Keratinocyte (primary cell): ENCODE measurements around the gene BMP7. TPM values are rescaled to one million over a fixed set of nuclear protein-coding genes. Genes with fewer than 3 reads are reported as not detected.
A peak's percentile ranks its signal among the peaks of the same experiment; 100 is the strongest.

Source experiments
- DNase-seq: peaks from one replicate; pipeline ENCODE4 v3.0.0-alpha.2; 2011; ENCODE audit warnings: low read depth, missing footprints, low spot score
- FAIRE-seq: peaks from 2 replicates; lab custom pipeline; 2011; peaks lifted over from hg19 to GRCh38; lab: Jason Lieb, UNC
- H2AFZ ChIP-seq: 2 replicates; pipeline ENCODE4 v1.6.0; 2012; ENCODE audit warnings: low read length, control low read depth, inconsistent platforms; ENCODE audit not compliant: control insufficient read depth
- H3K27ac ChIP-seq: 2 replicates; pipeline ENCODE4 v1.5.1; 2011; ENCODE audit warnings: low read length; ENCODE audit not compliant: control insufficient read depth, insufficient read depth
- H3K27me3 ChIP-seq: 3 replicates; pipeline ENCODE4 v1.6.0; 2011; ENCODE audit warnings: low read length; ENCODE audit not compliant: control insufficient read depth, insufficient read depth; ENCODE audit errors: extremely low read depth
- H3K36me3 ChIP-seq, 2 experiments: 2 replicates in 1 of 2; 3 replicates in 1 of 2; pipeline ENCODE4 v1.5.1; 2011; ENCODE audit warnings: low read length in 2 of 2, mild to moderate bottlenecking in 1 of 2; ENCODE audit not compliant: control insufficient read depth in 2 of 2, insufficient read depth in 2 of 2; ENCODE audit errors: extremely low read depth in 1 of 2
- H3K4me1 ChIP-seq: 3 replicates; pipeline ENCODE4 v1.5.1; 2011; ENCODE audit warnings: low read length; ENCODE audit not compliant: control insufficient read depth, insufficient read depth; ENCODE audit errors: extremely low read depth
- H3K4me2 ChIP-seq: 3 replicates; pipeline ENCODE4 v1.6.0; 2011; ENCODE audit warnings: low read depth, low read length; ENCODE audit not compliant: control insufficient read depth, insufficient read depth; ENCODE audit errors: extremely low read depth
- H3K4me3 ChIP-seq, 3 experiments: fragments of 200-600 bp in 1 of 3; sonication (generic) in 1 of 3; 2 replicates in 2 of 3; 3 replicates in 1 of 3; pipeline ENCODE4 v1.5.1; 2011 to 2016; ENCODE audit warnings: low read length in 3 of 3, mild to moderate bottlenecking in 3 of 3, control low read depth in 2 of 3, inconsistent platforms in 1 of 3, low read depth in 1 of 3, mixed read lengths in 1 of 3, mixed run types in 1 of 3, moderate library complexity in 1 of 3; ENCODE audit not compliant: control insufficient read depth in 2 of 3, insufficient read depth in 2 of 3; ENCODE audit errors: extremely low read depth in 1 of 3
- H3K79me2 ChIP-seq: 2 replicates; pipeline ENCODE4 v1.6.0; 2012; ENCODE audit warnings: low read length; ENCODE audit not compliant: control insufficient read depth, insufficient read depth
- H3K9ac ChIP-seq: 3 replicates; pipeline ENCODE4 v1.6.0; 2011; ENCODE audit warnings: low read length; ENCODE audit not compliant: control insufficient read depth, insufficient read depth; ENCODE audit errors: extremely low read depth
- H3K9me1 ChIP-seq: 3 replicates; pipeline ENCODE4 v1.6.0; 2011; ENCODE audit warnings: low read length; ENCODE audit not compliant: control insufficient read depth, insufficient read depth; ENCODE audit errors: extremely low read depth
- H3K9me3 ChIP-seq: 2 replicates; pipeline ENCODE4 v1.5.1; 2012; ENCODE audit warnings: low read depth, low read length; ENCODE audit not compliant: control insufficient read depth
- H4K20me1 ChIP-seq: 3 replicates; pipeline ENCODE4 v1.6.0; 2011; ENCODE audit warnings: low read length; ENCODE audit not compliant: control insufficient read depth, insufficient read depth; ENCODE audit errors: extremely low read depth
- CTCF ChIP-seq, 3 experiments: IDR thresholded peaks in 1 of 3; conservative IDR thresholded peaks in 1 of 3; optimal IDR thresholded peaks in 1 of 3; 2 replicates in 2 of 3; 3 replicates in 1 of 3; pipeline versions ENCODE3 to v1.5.1; 2011; ENCODE audit warnings: low read length in 3 of 3, mild to moderate bottlenecking in 3 of 3, moderate library complexity in 2 of 3, control low read depth in 1 of 3, inconsistent platforms in 1 of 3; ENCODE audit not compliant: insufficient read depth in 2 of 3; ENCODE audit errors: extremely low read depth in 1 of 3
- EZH2 ChIP-seq: IDR thresholded peaks from one replicate; pipeline ENCODE4 v1.6.1; 2012; ENCODE audit warnings: inconsistent platforms, mild to moderate bottlenecking, low read length, moderate library complexity
- dilution Hi-C: fragments of 300-500 bp; cut with MboI; formaldehyde crosslinking; loops from one replicate; pipeline ENCODE4 v1.7.0; 2020; ENCODE audit warnings: low sequenced_read_pairs; ENCODE audit not compliant: extremely low pct_ligation_motif_present
- polyA plus RNA-seq, 5 experiments: library from polyadenylated mRNA; depleted of rRNA in 3 of 5; stranded (reverse) in 3 of 5; stranded (forward) in 1 of 5; unstranded in 1 of 5; fragments of >200 nt; gene quantifications; 1 replicate in 1 of 5; 2 replicates in 3 of 5; 3 replicates in 1 of 5; pipeline versions ENCODE4 v1.2.1 to v1.2.3, GENCODE V29; 2011 to 2012; ENCODE audit warnings: missing spikeins in 2 of 5, low read depth in 1 of 5, low replicate concordance in 1 of 5

BMP7 gene
- polyA plus RNA-seq, 1 donor (not counting 4 experiments of a cell fraction or from before 2014, with no cell fraction given) = 0.29 TPM

- dilution Hi-C loops = no loop called here
- FAIRE-seq = no peak
- Histone ChIP-seq H3K4me3 (no peak overlapping the region), H3K4me2 (peak overlapping the region; percentile 54), H3K27ac (no peak overlapping the region), H2AFZ (no peak overlapping the region), H3K9me3 (no peaks in the 10 kb centered on the region), H3K79me2 (no peaks in the 10 kb centered on the region), H3K4me1 (peaks cover 8% of the 10 kb centered on the region), H3K27me3 (peaks cover 47% of the 10 kb centered on the region), H3K9ac (no peak overlapping the region), H3K36me3 (no peaks in the 10 kb centered on the region), H4K20me1 (peaks cover 3% of the 10 kb centered on the region), H3K9me1 (no peaks in the 10 kb centered on the region)
- TF ChIP-seq EZH2 = no peak
- no peak for TF ChIP-seq CTCF (optimal IDR thresholded peaks at IDR 0.05 in 1 of 3, IDR thresholded peaks at IDR 0.05 in 1 of 3, conservative IDR thresholded peaks at IDR 0.05 in 1 of 3; ENCODE audit: extremely low read depth in 1 of 3, insufficient read depth in 2 of 3, low read length in 3 of 3)
- DNase-seq = no peak
Measured at GRCh38 chr20:57276221-57276620, 9.8 kb upstream of the BMP7 start.

- H3K36me3 ChIP-seq = no peaks in the 10 kb centered on the region
- H3K9me1 ChIP-seq = no peaks in the 10 kb centered on the region
- DNase-seq (peak; percentile 5), FAIRE-seq (peak; percentile 63)
- no peak for TF ChIP-seq CTCF (optimal IDR thresholded peaks at IDR 0.05 in 1 of 3, IDR thresholded peaks at IDR 0.05 in 1 of 3, conservative IDR thresholded peaks at IDR 0.05 in 1 of 3; ENCODE audit: extremely low read depth in 1 of 3, insufficient read depth in 2 of 3, low read length in 3 of 3)
- TF ChIP-seq EZH2 = no peak
- H4K20me1 ChIP-seq = peaks cover 3% of the 10 kb centered on the region
- H3K4me2 ChIP-seq = peak overlapping the region; percentile 54
- no peaks in the 10 kb centered on the region for H3K9me3 ChIP-seq
- no peak overlapping the region for H3K9ac ChIP-seq
- peaks cover 8% of the 10 kb centered on the region for H3K4me1 ChIP-seq
- dilution Hi-C loops = no loop called here
- no peaks in the 10 kb centered on the region for H3K79me2 ChIP-seq
- no peak overlapping the region for H2AFZ ChIP-seq
- no peak overlapping the region for H3K4me3 ChIP-seq
- peaks cover 49% of the 10 kb centered on the region for H3K27me3 ChIP-seq
- no peak overlapping the region for H3K27ac ChIP-seq
Measured at GRCh38 chr20:57275813-57276212, 9.4 kb upstream of the BMP7 start.
